ENCODE data around the gene ECE1.

DNA sequence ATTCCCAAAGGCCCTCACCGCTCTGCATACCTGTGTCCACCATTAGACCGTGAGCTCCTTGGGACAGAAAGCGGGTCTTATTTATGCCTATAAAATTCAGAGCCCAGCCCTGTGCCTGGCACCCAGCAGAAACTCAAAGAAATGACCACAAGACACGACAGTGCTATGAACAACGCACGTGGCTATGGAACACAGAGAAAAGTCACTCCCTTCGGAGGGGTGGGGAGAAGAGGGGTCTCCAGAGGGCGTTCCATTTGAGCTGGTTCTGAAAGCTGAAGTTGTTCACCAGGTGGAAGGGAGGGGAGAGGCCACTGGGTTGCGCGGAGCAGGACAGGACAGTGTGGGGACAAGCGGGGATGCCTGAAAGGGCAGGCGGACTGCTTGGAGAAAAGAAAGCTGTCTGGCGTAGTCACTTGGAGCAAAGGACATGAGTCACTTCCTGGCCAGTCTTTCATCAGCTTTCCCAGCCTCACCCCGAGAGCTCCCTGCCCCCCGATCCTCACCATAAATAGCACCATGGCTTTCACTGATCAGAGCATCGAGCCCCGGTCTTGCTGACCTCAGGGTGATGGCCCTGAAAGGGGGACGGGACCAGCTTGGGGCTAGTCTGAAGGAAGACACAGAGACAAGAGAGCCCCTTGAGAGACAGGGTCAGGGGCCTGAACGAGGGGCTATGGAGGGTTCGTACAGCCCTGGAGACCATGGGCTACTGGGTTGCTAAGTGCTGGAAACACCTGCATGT, 28.5 kb downstream of the ECE1 start:
- TF ChIP-seq, protein P1, sequence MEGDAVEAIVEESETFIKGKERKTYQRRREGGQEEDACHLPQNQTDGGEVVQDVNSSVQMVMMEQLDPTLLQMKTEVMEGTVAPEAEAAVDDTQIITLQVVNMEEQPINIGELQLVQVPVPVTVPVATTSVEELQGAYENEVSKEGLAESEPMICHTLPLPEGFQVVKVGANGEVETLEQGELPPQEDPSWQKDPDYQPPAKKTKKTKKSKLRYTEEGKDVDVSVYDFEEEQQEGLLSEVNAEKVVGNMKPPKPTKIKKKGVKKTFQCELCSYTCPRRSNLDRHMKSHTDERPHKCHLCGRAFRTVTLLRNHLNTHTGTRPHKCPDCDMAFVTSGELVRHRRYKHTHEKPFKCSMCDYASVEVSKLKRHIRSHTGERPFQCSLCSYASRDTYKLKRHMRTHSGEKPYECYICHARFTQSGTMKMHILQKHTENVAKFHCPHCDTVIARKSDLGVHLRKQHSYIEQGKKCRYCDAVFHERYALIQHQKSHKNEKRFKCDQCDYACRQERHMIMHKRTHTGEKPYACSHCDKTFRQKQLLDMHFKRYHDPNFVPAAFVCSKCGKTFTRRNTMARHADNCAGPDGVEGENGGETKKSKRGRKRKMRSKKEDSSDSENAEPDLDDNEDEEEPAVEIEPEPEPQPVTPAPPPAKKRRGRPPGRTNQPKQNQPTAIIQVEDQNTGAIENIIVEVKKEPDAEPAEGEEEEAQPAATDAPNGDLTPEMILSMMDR (conservative IDR thresholded peaks at IDR 0.05; ENCODE audit: low read length) = no peak
- no peak for TF ChIP-seq EZH2phosphoT487 (IDR thresholded peaks at IDR 0.05; ENCODE audit: borderline replicate concordance)
